Retinal pigment epithelial cell (primary cell): ENCODE measurements around the gene OR1L1.

ENCODE experiments used
- DNase-seq: peaks from one replicate; pipeline ENCODE4 v3.0.0-alpha.2; 2010; ENCODE audit warnings: low read depth
- H3K4me3 ChIP-seq: 2 replicates; pipeline ENCODE4 v1.5.1; 2011; ENCODE audit warnings: mild to moderate bottlenecking, low read length, control low read depth, moderate library complexity
- CTCF ChIP-seq: conservative IDR thresholded peaks from 2 replicates; pipeline ENCODE4 v1.5.1; 2011; ENCODE audit warnings: low read depth, low read length, control low read depth, inconsistent platforms

Gene OR1L1

GRCh38 chr9:122684851-122685250 is 23.3 kb downstream of the OR1L1 start:
- no peak for TF ChIP-seq CTCF
- H3K4me3 ChIP-seq, result no peak overlapping the region
- DNase-seq, result no peak

GRCh38 chr9:122695696-122696095 is 34.2 kb downstream of the OR1L1 start:
- H3K4me3 ChIP-seq, result no peak overlapping the region
- TF ChIP-seq CTCF, result no peak
- no peak for DNase-seq
